ENCODE data around the gene MISP3. TPM values are rescaled to one million over a fixed set of nuclear protein-coding genes. Genes with fewer than 3 reads are reported as not detected.
"Not testable (repeated sequence)": the region's sequence is repeated elsewhere in the genome, so short reads cannot be mapped to it uniquely, and the experiment has no call there.

MISP3 gene
- total RNA-seq (2021) (2.4 to 3.4 TPM (median 3.2 TPM) in 3 replicates), Bru-seq, nascent RNA (percentile 38 among the genes with signal in this experiment)
- long read RNA-seq, experiment 1, transcript MISP3-202 (3 exons, 1,535 nt) = major isoform, 9 of 11 reads
- long read RNA-seq, experiment 1, partial matches to known transcripts = 0 of 11 reads
- long read RNA-seq, experiment 1, other reads (novel, unspliced or antisense) = 0 of 11 reads
- long read RNA-seq, experiment 2, partial matches to known transcripts = 0 of 3 reads
- long read RNA-seq, experiment 2, other reads (novel, unspliced or antisense) = 0 of 3 reads
- long read RNA-seq, experiment 3 = 0 reads

GRCh38 chr19:14072535-14073260, at the start of gene MISP3:
TSS of gene MISP3 (plus strand) at chr19:14072786. CDS start at chr19:14073310, 524 bp downstream.
- DNase-seq (ENCODE audit: low spot score) = no peak
- POLR2A ChIA-PET = interaction anchor here (1.0 to 1.4 kb wide), 2 partner anchors 16 to 192 kb away, joined by 3 to 4 read pairs; no protein-coding TSS in a partner anchor
- Mint-ChIP-seq H3K27ac (no peak within 1 kb of the TSS), H3K4me3 (peak within 1 kb of the TSS; percentile 84), H3K4me1 (peaks cover 8% of the 10 kb centered on the region; the same call in 1 of the 2 replicates), H3K27me3 (ENCODE audit: low read depth) (peaks cover 67% of the 10 kb centered on the region), H3K36me3 (no peaks in the 10 kb centered on the region), H3K9me3 (no peaks in the 10 kb centered on the region)
- peak; percentile 5 for ATAC-seq
- TF ChIP-seq EMX1 (CRISPR knock-in tag; IDR thresholded peaks at IDR 0.05) = no peak
- TF ChIP-seq MYBL2 (CRISPR knock-in tag; IDR thresholded peaks at IDR 0.05) = 0 out of 2 replicates have a peak, but pooled peaks have one; percentile 2
- TF ChIP-seq USF1 (CRISPR knock-in tag; IDR thresholded peaks at IDR 0.05) = no peak
- no peak for TF ChIP-seq ZSCAN18 (CRISPR knock-in tag; IDR thresholded peaks at IDR 0.05)
- TF ChIP-seq ZMAT4 (CRISPR knock-in tag; IDR thresholded peaks at IDR 0.05) = no peak
- peak; percentile 2; the same call in 1 of the 2 replicates for TF ChIP-seq HMGXB4 (CRISPR knock-in tag; IDR thresholded peaks at IDR 0.05)
- TF ChIP-seq AR (CRISPR knock-in tag; IDR thresholded peaks at IDR 0.05) = no peak
- no peak for TF ChIP-seq GABPB1 (CRISPR knock-in tag; IDR thresholded peaks at IDR 0.05)
- TF ChIP-seq PREB (CRISPR knock-in tag; IDR thresholded peaks at IDR 0.05; ENCODE audit: borderline replicate concordance) = no peak
- CTCF ChIA-PET = interaction anchor here (0.6 to 6.6 kb wide), 53 partner anchors 8 to 481 kb away, joined by 3 to 164 read pairs (median 6); partner anchors contain the start of genes ASF1B, DCAF15, IL27RA and NANOS3

- no peaks in the 10 kb centered on the region for H3K27me3 Mint-ChIP-seq (ENCODE audit: low read depth)
- H3K4me3 Mint-ChIP-seq = no peak overlapping the region
- peaks cover 5% of the 10 kb centered on the region for H3K4me1 Mint-ChIP-seq
- ChIA-PET POLR2A (interaction anchor here (1.2 kb wide), 1 partner anchor 89 kb away, joined by 3 read pairs; no protein-coding TSS in a partner anchor), CTCF (interaction anchor here (0.6 to 3.4 kb wide), 9 partner anchors 8 to 50 kb away, joined by 3 to 33 read pairs (median 5); partner anchors contain the start of gene IL27RA)
- H3K36me3 Mint-ChIP-seq = no peaks in the 10 kb centered on the region
- TF ChIP-seq MLX (CRISPR knock-in tag; IDR thresholded peaks at IDR 0.05) (no peak), ESRRA (CRISPR knock-in tag; IDR thresholded peaks at IDR 0.05; ENCODE audit: borderline replicate concordance) (0 out of 2 replicates have a peak, but pooled peaks have one; percentile 44), NFYB (CRISPR knock-in tag; conservative IDR thresholded peaks at IDR 0.05; ENCODE audit: low read depth) (no peak)
- peak overlapping the region; percentile 99 for H3K27ac Mint-ChIP-seq
- no peaks in the 10 kb centered on the region for H3K9me3 Mint-ChIP-seq
- DNase-seq (ENCODE audit: low spot score) (peak; percentile 77), ATAC-seq (peak; percentile 97)
Measured at GRCh38 chr19:14023404-14024235, 49.0 kb upstream of the MISP3 start.

GRCh38 chr19:14026652-14027192, 45.9 kb upstream of the MISP3 start:
- H3K9me3 Mint-ChIP-seq; H3K4me1 Mint-ChIP-seq; H3K4me3 Mint-ChIP-seq; H3K36me3 Mint-ChIP-seq; DNase-seq (ENCODE audit: low spot score); ATAC-seq; POLR2A ChIA-PET; H3K27ac Mint-ChIP-seq: not testable (repeated sequence)
- peaks cover 15% of the 10 kb centered on the region for H3K27me3 Mint-ChIP-seq (ENCODE audit: low read depth)
- CTCF ChIA-PET = interaction anchor here (3.0 kb wide), 1 partner anchor 32 kb away, joined by 12 read pairs; no protein-coding TSS in a partner anchor
